Stimulated activated CD8-positive, alpha-beta memory T cell treated with anti-CD3 and anti-CD28 coated beads, Interleukin-12 subunit alpha, Interleukin-12 subunit beta, amount 100 ng/mL, for 1 hour (primary cell): ENCODE data around the gene RAD51B.

Experiments
- DNase-seq: peaks from one replicate; pipeline ENCODE4 v3.0.0-alpha.2; 2020; ENCODE audit warnings: low read depth

RAD51B gene

GRCh38 chr14:68392393-68393141 is 573.0 kb downstream of the RAD51B start:
- DNase-seq: no peak

DNA sequence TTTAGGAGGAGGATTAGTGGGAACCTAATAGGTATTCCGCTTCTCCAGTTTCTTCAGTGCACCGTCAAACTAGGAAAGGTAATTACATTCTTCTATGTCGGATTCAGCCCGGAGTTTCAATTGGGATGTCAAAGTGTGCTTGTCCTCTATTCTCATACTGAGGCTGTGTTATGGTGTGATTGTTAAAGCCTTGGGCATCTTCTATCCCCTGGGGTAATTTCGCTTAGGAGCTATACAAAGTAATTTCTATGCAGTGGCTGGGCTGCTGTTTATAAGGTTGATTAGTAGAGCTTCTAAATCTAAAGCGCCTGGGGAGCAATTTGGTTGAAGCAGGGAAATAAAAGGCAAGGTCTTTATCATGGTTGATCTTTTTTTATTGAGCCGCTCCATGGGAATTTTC is 573.7 kb downstream of the RAD51B start:
- DNase-seq: no peak

DNA sequence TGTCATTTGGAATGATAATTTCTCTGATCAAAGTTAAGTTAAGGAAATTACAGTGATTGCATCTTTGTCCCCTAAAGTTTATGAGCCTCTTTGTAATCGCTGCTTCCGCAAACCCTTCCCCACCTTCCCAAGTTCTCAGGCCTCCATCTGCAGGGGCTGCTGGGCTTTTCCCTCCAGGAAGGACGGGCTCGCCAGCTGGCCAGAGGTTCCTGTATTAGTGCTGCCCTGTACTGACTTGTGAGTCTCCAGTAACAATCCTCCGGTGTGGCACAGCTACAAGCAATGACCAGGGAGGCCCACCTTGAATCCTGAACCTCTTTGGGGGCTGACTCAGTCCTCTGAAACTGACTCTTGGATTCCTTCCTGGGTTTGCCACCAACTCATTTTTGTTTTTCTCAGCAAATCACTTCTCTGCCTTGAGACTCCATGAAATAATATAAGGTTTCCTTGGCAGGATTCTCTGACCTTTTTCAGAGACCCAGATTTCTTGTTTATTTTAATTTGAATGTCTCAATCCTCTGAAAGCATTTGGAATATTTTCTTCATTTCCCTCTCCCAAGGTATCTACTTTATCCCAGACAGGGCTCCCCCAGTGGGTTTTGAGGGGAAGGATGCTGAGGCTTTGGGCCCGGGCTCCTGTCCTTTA is 574.7 kb downstream of the RAD51B start:
- no peak for DNase-seq

DNA sequence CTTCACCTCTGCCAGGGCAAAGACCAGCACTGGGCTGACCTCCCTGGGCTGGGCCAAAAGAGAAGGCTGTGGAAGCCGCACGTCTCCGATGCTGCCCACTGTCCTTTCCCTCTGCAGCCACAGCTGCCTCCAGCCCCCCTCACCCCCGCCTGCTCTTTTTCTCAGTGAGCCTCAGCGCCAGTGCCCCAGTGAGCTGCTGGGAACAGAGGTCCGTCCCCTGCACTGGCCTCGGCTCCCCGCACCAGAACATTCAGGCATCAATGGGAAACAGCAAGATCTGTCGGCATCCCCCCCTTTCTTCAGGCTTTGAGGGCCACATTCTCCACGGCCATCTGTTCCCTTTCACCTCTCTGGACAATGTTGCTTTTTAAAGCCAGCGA is 575.2 kb downstream of the RAD51B start:
- DNase-seq: no peak

GRCh38 chr14:68395604-68396003 is 576.0 kb downstream of the RAD51B start:
- no peak for DNase-seq

- DNase-seq: no peak
Measured at GRCh38 chr14:68396461-68396860, 576.9 kb downstream of the RAD51B start.

DNA sequence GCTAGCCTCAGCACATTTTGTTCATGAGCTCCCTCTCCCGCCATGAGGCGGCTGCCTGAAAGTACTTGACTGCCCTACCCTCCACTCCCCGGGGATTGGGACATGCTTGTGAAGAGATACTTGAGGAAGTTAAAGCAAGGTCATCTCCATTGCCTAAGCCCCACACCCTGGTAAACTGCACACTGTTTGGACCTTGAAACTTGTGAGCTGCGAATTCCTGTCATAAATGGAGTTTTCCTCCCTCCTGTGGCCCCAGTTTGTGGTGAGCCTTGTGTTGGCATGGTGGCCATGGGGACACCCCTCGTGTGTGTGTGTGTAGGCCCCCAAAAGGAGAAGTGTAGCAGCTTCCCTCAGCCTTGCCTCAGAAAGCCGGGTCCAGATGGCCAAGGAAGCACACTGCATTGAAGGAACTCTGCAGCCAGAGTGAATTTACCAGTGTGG is 577.8 kb downstream of the RAD51B start:
- DNase-seq: no peak

DNA sequence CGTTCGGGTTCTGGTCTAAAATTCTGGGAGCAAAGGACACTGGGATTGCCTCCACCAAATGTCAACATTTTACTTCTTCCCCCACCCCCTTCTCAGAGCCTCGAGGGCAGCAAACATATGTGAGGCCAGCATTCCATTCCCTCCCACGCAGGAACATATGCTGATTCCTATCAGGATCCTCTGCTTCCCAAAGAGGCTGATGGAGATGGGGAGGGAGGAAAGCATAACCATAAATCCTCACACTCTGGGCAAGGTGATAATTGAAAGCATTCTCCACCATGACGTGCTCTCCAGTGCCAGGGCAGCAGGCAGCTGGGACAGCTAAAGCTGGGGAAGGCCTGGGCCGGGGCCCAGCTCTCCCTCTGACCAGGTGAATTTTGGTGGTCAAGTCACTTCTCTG is 578.2 kb downstream of the RAD51B start:
- no peak for DNase-seq

GRCh38 chr14:68398370-68398769 is 578.8 kb downstream of the RAD51B start:
- DNase-seq: no peak

- DNase-seq: no peak
Measured at GRCh38 chr14:68399971-68400370, 580.4 kb downstream of the RAD51B start.

- no peak for DNase-seq
Measured at GRCh38 chr14:68401317-68401716, 581.7 kb downstream of the RAD51B start.

- DNase-seq: no peak
Measured at GRCh38 chr14:68401855-68402254, 582.3 kb downstream of the RAD51B start.

- DNase-seq: no peak
Measured at GRCh38 chr14:68402525-68403101, 583.0 kb downstream of the RAD51B start.

DNA sequence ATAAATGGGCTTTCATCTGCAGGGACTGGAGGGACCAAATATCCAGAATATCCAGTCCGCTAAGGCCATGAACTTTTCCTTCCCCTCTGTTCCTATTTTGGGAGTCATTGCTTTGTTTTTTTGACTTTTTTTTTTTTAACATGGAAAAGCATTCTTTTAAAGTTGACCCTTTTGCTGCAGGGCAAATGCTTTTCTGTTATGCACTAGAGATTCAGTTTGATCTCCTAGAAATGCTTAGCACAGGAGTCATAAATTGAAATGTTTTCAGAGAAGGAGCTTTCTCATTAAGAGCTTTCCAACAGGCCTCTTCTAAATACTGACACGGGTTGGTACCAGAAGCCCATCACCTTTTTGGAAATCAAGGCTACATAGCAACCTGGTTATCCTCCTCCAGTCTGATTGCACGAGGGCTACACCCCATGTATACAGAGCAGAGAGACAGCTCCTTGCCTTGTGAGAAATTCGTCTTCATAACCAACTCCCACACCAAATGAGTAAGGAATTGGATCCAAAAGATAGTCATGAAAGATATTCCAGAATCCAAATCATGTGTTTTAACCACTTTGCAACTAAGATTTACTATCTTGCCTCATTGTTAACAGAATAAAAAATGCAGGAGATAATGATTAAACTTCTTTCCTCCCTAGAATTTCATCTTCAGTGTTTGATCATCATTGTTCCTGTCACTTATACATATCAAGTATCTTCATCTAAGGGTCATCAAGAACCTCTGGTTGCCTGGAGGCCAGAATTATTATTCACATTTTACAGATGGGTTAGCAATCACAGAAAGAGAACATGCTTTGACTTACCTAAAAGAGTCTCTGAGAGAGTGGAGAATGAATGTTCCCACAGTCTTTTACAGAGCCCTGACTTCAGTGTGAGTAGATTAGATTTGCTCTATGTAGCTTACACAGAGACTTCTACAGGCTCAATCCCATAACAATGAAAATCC is 583.9 kb downstream of the RAD51B start:
- DNase-seq: no peak

DNA sequence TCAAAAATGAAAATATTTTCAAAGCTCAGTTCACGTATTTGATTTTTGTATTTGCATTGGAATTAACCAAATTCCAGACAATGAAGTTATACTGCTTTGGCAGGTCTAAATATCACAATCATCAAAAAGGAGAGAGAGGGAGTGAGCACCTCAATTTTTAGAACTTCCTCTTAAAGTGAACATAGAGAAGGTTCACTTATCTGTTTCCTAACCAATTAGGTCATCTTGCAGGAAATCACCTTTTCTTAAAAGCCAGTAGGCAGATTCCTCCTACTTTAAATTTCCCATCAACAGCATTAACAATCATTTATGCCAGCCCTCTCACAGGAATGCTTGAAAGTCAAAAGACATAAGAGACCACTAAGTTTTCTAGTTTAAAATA is 584.6 kb downstream of the RAD51B start:
- DNase-seq: no peak

DNA sequence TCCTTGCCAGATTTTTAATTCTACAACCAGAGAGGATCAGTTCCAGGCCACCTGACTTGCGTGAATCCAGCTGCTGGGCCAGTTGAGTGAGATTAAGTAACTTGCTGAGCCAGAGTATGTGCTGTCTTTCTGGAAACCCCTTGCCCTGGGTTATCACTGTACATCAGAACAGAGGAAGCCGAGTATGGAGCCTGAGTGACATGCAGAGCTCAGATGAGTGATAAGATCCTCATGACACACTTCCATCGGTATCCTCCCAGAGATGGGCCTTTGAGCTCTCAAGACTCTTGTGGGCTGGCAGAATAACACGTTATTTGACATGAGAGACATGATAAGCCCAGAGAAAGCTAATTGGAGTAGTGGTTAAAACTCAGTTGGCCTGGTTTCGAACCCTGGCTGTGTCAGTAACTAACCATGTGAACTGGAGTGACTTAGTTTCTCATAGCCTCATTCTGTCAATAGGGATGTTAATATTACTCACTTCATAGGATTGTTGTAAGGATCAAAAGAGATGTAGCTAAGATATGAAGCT is 585.1 kb downstream of the RAD51B start:
- no peak for DNase-seq

DNA sequence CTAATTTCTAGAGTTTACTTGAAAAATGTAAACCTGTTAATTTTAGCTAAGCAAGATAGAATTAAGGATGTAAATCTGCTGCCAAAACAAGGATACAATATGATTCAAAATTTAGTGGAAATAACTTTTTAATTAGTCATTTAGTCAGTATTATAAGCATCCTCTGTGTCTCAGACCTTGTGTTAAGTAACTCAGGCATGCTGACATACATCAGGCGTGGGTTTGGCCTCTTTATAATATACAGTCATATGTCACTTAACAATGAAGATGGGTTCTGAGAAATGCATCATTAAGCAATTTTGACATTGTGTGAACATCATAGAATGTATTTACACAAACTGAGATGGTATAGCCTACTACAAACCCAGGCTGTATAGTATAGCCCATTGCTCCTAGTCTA is 586.4 kb downstream of the RAD51B start:
- DNase-seq: no peak

GRCh38 chr14:68407285-68407684 is 587.7 kb downstream of the RAD51B start:
- DNase-seq: no peak

DNA sequence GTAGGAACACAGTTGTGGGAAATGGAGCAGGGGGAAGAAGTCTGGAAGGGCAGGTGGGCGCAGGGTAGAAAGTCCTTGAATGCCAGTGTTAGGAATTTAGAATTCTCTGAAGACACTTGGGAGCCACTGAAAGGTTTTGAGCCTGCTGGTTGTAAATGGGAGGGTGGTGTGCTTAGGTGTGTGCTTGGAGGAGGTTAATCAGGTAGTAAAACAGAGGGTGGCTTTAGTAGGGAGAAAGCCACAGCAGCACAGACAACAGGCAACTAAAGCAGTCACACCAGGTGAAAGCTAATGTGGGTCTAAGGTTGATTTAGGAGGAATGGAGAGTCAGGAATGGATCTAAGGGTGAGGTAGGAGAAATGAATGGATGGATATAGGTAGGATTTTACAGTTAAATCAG is 588.2 kb downstream of the RAD51B start:
- no peak for DNase-seq

- DNase-seq: no peak
Measured at GRCh38 chr14:68408680-68409079, 589.1 kb downstream of the RAD51B start.

DNA sequence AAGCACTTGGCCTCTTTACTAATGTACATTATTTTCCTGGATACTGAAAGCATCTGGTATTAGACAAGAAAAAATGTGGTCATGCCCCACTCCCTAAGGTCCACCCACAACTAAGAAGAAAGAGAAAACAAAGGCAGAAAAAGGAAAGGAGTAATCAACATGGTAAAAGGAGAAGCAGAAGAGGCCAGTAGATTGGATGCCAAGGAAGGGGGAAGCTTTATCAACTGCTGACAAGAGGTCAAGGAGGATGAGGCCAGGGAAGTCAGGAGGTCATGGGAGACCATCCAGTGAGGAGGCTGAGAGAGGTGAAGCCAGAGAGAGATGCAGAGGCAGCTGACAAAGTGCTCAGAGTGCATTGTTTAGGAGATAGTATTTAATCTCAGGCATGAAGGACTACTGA is 589.8 kb downstream of the RAD51B start:
- DNase-seq: no peak
